ELR (cell line): ENCODE results near the gene F8.

Experiments
- DNase-seq: peaks from one replicate; pipeline ENCODE4 v3.0.0-alpha.2; 2015; ENCODE audit warnings: low read depth

Gene F8

DNA sequence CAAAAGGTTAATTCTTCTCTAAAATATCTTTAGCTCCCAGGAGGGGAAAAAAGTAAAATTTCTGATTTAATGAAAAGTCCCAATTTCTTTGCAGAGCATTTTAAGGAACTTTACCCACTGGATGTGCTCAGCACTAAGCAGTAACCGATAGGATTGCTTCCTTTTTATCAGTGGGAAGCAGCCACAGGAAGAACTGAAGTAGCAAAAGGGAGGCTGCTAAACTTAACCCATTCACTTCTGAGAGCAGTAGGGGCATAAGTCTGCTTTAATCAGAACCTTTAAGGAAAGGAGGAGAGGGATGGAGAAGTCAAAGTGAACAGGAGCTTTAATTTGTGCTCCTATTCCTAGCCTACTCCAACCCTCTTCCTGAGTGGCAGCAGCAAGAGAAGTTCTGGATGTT lies at the start of gene F8:
Gene F8, minus strand, starts transcription at position 139 of the 400 bp plus-strand sequence. CDS start 171 bp downstream, outside the sequence.
- no peak for DNase-seq

DNA sequence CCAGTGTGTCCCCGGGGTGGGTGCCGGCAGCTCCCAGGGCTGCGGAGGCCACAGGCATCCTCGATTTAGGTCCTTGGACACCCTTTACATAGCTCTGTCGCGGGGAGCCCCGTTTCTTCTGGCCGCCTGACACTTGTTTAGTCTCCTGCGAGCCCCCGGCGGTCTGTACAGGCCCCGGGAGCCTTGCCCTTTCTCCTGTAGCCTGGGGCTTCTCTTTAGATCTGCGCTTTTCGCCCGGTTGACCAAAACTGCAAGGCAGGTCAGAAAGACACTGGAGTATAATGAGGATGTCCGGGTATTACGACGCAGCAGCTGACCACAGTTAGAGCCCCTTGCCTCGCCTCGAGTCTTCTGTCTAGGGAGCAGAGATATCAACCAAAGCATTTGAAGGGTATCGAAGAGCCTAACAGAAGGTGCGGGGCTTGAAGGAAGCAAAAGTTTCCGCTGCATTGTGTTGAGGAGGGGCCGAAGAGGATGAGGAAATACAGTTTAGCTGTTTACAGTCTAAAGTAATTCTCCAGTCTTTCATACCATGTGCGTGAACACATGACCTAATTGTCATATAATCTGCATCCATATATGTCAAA lies 49.3 kb upstream of the F8 start:
- DNase-seq: peak; percentile 28

DNA sequence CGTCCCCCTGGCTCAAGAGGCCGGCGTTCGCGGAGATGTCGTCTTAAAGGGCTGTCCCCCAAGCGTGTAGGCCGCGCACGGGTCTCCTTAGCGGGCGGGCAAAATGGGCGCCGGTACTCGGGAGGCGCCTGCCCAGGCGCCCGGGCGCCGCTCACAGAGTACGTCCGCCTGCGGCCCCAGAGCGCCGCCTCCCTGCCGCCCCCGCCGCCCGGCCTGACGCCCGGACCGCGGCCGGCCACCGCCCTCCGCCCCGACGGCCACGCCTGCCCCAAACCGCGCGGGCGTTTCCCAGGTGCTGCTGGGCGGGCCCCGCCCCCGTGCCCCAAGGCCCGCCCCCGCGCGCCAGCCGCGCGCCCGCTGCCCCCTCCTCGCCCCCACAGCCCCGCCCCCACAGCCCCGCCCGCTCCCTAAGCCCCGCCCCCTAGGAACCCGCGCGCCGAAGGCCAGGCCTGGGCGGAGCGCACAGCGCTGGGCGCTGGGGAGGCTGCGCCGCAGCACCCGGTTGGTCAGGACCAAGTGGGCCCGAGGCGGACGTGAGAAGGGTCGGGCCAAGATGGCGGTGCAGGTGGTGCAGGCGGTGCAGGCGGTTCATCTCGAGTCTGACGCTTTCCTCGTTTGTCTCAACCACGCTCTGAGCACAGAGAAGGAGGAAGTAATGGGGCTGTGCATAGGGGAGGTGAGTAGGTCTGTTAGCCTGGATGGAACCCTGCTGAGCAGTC lies 48.6 kb upstream of the F8 start, which contains the start of the genes BRCC3, CMC4 and MTCP1:
Gene BRCC3, plus strand, starts transcription at position 534 of the 719 bp plus-strand sequence. Its CDS starts 20 bp downstream, at position 554.
Gene CMC4, minus strand, starts transcription at position 162 of the 719 bp plus-strand sequence. CDS start 7,113 bp downstream, outside the sequence.
Gene MTCP1, minus strand, starts transcription at position 162 of the 719 bp plus-strand sequence. CDS start 5,126 bp downstream, outside the sequence.
- DNase-seq: peak; percentile 86

DNA sequence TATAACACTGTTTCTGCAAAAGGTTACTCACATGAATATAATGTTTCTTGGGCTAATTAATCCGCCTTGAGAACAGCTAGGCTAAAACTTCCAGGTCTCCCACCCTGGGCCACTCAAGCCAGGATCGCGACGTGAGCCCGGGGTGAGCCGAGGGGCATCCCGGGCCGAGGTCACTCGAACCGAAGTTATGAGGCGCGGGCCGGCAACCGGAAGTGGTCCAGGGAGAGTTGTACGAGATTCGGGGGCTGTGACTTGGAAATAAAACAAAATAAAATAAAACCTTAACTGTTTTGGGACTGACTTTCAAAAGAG lies 48.1 kb upstream of the F8 start:
- no peak for DNase-seq

DNA sequence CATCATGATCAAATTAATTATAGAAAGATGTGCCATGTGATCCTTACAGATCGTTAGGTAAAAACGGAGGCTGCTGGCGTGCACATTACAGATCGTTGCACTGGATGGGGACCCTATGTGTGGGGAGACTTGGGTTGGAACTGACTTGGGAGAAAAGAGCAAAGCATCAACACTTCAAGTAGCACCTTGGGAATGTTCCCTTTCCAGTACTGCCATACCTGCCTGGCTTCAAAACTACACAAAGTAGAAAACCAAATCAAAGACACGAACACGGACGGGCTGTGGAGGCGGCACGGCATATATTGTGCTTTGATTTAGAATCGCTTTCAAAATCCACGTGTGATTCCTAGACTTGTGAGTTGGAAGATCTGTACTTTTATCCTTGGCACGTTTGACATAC lies 47.5 kb upstream of the F8 start:
- peak; percentile 23 for DNase-seq

DNA sequence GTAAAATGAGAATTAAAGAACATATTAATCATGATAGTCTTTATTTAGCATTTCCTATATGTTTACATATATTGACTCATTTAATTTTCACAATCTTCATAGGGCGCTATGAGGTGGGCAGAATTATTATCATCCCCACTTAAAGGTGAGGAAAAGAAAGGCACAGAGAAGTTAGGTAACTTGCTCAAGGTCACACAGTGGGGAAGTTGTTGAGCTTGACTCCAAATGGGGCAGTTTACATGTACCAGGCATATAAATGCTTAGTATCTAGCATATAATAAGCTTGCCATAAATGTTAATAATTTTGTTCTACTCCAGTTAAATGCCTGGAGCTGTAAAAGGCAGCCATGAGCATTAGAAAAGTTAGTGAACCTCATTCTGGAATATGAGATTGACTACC lies 46.9 kb upstream of the F8 start:
- no peak for DNase-seq

DNA sequence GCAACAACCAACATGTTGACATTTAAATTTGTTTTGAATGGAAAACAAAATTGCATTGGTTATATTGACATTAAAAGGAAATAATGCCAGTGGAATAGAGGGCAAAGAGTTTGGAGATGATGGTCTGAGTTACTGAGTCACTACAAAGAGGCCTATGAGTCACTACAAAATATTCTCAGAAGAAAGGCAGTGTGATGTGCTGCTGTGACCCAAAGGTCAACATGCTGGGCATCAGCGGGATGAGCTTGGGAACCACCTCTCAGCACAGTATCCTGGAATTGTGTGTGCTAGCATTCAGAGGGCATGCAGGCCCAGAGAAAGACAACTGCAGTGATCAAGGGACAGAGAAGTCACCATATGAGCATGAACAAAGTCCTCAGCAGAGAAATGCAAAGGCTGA lies 45.6 kb upstream of the F8 start:
- peak; percentile 84 for DNase-seq

DNA sequence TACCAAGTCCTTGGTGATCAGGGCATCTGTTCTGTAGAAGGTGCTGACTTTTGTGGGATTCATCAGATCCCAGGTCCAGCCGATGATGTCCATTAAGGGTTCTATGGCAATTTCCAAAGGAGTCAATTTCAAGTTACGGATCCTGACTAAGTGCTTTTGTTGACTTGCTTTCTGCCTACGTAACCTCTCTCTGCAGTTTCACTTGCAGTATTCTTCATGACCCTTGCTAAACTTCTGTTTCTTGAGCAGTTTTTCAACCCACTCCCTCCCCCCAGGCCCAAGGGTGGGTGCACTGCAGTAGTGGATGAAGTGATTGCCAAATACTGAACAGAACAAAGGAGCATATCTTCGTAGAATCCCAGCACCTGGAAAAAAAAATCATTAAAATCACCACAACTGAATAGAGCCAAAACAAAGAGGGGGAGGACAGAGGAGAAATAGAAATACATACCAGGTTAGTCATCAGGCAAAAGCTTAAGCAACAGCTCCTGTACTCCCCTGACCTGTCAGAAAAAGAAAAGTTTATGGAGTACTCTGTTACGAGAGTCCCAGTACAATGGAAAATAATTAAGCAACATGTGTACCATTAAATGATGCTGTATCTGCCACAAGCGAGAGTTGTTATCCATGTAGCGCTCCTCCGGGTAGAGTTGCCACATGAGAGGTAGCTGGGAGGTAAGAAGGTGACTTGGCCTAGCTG lies 42.7 kb upstream of the F8 start:
- DNase-seq: peak; percentile 56

DNA sequence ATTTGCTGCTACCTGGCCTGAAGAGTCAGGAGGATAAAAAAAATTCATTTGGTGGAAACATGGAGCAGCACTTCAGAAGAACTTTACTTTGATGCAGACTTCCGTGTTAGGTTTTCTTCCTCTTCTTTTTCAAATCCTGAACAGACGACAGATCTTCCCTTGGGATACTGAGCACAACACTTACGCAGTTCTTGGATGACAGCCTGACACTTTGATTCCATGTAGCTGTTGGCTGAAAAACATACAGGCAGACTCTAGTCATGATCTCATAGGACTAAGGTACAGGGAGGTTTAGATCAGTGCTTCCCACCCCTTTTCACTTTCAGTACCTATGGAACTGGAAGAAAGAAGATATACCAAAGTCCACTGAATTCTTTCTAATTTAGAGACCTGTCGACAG lies 39.2 kb upstream of the F8 start:
- no peak for DNase-seq

DNA sequence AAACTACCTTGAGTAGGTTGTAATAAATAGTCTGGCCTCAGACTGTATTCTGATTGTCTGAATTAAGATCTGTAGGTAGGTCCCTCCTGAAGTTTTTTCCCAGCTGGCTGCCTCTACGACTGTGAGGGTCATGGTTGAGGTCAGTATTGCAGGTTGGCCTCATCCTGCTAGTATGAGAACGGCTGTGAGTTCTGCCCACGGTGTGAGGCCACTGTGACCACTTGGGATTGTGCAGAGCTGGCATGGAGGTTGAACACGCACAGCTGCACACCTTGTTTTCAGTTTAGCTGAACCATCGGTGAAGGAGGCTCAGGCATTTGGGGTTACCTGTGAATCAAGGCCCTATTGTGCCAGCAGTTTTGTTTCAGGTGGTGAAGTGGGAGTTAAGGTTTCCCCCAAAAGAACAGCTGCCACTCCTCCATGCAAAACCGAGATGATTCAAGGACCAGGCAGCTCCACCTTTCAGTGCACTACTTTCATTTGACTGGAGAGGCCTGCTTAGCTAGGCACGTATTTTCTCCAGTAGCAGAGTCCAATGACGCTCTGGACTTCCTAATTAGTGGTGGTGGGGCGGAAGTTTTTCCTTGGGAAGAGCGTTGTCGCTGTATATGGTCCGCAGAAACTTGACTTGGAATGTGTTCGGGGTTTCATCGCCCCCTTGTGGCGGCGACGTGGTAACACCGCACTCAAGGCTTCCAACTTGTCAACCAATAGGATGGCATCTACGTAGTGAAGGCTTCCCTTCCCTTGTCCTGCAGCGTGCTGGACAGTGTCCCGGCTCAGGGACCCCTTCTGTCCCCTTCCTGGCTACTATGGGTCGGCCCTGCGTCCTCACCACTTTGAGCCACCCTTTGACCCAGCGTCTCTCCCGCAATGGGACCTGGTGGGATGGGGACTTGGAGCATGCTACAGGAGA lies 34.6 kb upstream of the F8 start:
- DNase-seq: peak; percentile 62

DNA sequence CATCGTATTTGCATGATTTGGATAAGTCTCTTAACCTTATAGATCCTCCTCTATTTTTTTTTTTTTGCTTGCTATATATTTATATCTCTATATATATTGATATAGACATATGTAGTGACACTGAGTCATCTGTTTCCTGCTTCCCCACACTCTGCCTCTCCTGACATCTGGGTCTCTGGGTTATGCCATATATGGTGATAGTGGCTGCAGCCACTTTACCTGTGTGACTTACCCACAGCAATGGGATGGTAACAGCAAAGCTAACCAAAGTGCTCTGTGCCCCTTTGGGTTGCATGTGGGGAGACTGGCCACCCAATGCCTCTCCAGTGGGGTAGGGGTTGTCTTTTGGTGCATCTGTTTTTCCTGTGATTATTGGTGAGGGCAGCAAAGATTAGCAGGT lies 33.9 kb upstream of the F8 start:
- DNase-seq: no peak

DNA sequence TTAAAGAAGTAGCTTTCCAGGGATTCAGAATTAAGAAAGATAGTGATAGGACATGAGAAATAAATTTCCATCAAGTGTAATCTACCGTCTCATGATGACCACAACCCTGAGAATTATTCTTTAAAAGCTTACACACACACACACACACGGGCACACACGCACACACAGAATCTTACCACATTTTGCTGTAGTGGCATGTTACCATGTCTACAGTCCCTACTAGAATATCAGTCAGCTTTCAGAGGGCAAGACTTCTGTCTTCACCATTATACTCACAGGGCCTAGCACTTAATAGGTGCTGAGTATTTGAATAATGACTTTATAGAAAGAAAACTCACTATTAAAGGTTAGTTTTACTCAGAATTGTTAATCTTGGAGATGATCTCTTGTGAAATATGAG lies 33.0 kb upstream of the F8 start:
- no peak for DNase-seq

DNA sequence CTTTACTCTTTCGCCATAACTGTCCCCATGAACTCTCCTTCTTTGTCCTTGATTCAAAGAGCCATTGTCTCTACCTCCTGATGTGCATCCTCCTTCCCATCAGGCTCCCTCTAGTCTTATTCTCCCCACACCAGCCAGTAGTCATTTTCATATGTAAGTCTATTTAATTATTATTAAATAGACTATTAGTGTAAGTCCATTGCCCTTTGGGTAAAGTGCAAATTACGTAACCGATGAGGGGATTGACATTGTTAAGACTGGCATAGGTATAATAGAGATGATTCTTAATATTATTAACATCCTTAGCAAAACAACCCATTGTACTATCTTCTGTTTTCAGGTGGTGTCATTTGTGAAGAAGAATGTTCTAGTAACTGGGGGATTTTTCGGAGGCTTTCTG lies 31.7 kb upstream of the F8 start:
- DNase-seq: no peak

DNA sequence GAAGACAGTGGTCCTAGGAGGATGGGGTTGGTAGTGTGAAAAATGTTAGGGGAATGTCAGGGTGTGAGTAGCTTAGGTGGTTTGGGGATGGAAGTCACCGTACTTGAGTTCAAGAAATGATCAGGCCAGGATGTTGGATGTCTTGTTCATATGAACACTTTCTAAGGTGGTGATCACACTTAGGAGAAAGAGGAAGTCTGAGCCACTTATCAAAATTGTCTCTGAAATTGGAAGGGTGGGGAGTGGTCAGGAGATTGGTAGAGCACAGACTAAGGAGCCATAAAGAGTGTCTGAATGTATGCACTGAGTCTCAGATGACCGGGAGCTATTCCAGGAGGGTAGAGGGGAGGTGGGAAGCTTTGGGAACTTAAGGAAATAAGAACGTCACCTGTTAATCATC lies 31.1 kb upstream of the F8 start:
- DNase-seq: no peak

DNA sequence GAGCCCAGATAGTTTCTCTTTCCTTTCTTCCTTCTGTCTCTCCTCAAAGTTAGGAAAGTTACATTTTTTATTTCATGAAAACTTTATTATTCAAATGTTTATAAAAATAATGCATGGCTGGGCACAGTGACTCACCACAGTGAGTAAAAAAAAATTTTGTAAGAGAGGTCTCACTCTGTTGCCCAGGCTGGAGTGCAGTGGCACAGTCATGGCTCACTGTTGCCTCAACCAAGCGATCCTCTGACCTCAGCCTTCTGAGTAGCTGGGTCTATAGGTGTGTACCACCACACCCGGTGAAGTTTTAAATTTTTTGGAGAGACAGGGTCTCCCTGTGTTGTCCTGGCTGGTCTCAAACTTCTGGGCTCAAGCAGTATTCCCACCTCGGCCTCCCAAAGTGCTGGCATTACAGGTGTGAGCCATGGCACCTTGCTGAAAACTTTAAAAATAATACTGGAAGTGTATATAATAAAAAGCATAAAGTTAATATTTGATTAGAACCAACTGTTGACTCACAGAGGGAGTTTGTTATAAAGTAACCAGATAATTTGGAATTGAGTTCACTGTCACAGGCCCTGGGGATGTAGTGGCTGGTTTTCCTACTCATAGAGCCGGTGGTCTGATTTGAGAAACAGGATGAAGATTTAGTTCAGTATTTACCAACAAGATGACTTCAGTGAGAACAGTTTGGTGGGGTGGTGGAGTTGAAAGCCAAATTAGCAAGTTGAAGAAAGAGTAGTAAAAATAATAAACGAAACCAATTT lies 30.4 kb upstream of the F8 start:
- peak; percentile 14 for DNase-seq

DNA sequence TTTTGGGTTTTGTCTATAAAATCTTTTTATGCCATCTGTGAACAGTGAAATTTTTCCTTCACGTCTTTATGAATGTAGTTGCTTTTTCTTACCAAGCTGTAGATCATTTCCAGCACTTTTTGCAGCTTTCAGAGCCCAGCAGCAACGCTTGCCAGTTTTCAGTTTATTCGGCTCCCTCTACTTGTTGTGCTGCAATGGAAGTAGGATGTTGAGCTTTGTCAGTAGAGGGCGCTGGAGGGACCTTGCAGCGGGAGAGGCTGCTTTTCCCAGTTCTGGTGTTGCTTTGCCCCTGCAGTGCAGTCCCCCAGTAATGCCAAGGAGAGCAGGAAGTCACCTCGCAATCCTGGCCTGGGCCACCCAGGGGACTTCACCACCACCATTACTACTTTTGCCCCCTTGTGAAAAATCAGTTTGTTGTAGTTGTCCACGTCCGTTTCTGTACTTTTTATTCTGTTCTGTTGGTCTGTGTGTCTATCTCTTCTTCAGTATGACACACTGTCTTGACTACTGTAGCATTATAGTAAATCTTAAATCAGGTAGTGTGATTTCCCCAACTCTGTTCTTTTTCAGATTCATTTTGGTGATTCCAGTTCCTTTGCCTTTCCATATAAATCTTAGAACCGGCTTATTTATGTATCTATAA lies 26.6 kb upstream of the F8 start:
- peak; percentile 56 for DNase-seq

DNA sequence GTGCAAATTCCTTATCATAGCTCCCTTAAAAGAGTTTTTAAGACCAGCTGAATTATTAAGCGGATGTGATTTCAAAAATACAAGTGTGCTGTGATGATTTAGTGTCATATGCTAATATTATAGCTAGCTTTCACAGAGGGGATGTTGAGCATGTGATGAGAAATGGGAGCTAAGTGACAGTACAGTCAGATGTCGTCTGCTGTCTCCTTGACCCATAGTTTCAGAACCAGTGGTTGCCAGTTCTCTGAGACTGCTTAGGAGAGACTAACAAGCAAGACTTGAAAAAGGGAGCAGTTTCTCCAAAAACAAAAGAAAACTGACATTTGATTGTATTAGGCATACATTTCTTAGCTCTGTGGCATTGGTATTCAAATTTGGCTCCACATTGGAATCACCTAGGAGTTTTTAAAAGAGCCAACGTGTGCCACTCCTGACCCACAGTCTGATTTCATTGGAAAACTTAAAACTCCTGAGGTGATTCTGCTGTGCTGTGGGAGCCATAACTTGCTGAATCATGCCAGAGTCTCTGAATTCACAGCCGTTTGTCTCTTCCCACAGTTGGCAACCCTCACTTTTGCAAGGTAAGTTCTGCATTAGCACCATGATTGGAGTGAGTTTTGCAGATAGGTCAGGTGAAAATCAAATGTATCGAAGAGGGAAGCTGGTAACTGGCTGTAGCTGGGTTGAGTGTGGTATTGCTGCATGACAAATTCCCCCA lies 24.4 kb upstream of the F8 start:
- no peak for DNase-seq

DNA sequence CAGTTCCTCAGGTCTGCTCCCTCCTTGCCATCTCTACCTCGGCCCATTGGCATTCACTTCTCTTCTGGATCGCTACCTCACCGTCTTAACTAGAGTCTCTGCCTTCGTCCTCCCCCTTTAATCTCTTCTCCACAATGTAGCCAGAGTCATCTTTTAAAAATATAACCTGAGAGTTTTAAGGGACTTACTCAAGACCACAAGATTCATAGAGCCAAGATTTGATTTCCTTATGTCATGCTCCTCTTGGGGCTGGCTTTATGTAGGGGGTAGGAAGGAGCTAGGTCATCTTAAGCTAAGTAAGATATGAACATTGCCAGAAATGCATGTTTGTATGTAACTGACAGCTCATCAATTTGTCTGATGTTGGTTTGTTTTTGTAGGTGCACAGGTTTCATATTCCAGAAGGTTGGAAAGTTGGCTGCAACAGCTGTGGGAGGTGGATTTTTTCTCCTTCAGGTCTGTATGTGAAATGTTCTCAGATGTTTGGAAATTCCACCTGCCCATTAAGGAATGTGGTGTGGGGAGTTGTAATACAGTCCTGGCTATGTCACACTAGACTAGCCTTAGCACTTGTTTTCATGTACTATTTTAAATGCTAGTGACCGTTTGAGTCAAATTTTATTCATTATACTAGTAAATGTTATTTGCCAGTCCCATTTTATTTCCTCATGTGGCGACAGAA lies 23.7 kb upstream of the F8 start:
- DNase-seq: no peak

DNA sequence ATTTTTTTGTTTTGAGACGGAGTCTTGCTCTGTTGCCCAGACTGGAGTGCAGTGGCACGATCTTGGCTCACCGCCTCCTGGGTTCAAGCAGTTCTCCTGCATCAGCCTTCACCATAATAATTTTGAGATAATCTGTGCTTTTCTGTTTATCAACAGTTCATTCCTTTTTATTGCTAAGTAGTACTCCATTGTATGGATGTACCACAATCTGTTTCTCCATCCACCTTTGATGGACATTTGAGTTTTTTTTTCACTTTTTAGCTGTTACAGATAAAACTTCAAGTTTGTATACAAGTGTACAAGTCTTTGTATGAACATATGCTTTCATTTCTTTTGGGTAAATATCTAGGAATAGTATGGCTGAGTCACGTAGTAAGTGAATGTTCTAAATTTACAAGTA lies 13.2 kb upstream of the F8 start:
- DNase-seq: no peak

DNA sequence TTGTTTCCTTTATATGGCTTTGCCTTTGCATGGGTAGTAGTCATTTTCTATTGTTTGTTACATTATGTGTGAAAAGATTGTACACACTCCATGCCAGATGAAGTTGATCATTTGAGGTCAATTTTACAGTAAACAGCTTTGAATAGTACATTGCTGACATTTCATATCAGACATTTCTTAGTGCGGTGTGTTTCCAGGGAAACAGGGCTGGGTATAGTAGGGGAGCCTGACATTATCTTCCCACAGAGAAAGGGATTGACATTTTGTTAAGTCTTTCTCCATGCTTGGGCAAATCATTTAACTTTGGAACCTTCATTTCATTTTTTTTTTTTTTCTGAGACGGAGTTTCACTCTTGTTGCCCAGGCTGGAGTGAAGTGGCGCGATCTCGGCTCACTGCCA lies 9.1 kb upstream of the F8 start:
- DNase-seq: no peak
